ENCODE results near the gene UTS2R.

GRCh38 chr17:82334204-82334621 is 37.4 kb upstream of the UTS2R start:
- TF ChIP-seq CTCF (IDR thresholded peaks at IDR 0.05; ENCODE audit: insufficient read depth, low read length): no peak
- TF ChIP-seq POLR2AphosphoS5 (IDR thresholded peaks at IDR 0.05; ENCODE audit: low read depth): no peak
- no peak for TF ChIP-seq SPI1 (IDR thresholded peaks at IDR 0.05; ENCODE audit: borderline replicate concordance, low read depth)
- no peak for TF ChIP-seq REST (IDR thresholded peaks at IDR 0.05; ENCODE audit: insufficient replicate concordance, low read depth)

Measured in HL-60 (cell line).